Measurements from ENCODE around the gene KIAA1328. TPM values are rescaled to one million over a fixed set of nuclear protein-coding genes. Genes with fewer than 3 reads are reported as not detected.
"Not testable (repeated sequence)": the region's sequence is repeated elsewhere in the genome, so short reads cannot be mapped to it uniquely, and the experiment has no call there.

KIAA1328 gene
- total RNA-seq, 1 donor from 2014 or later = 11.6 TPM

GRCh38 chr18:36903215-36903928, 74.4 kb downstream of the KIAA1328 start:
- H3K9me3 Mint-ChIP-seq = no peaks in the 10 kb centered on the region
- no peak overlapping the region for H3K27ac Mint-ChIP-seq
- no peaks in the 10 kb centered on the region for H3K27me3 Mint-ChIP-seq
- no peaks in the 10 kb centered on the region for H3K36me3 Mint-ChIP-seq
- H3K4me3 Mint-ChIP-seq = no peak overlapping the region
- H3K4me1 Mint-ChIP-seq (ENCODE audit: unreplicated experiment) = no peaks in the 10 kb centered on the region
- TF ChIP-seq CTCF (conservative IDR thresholded peaks at IDR 0.05) = no peak
- DNase-seq (ENCODE audit: extremely low spot score, unreplicated experiment) = no peak

DNA sequence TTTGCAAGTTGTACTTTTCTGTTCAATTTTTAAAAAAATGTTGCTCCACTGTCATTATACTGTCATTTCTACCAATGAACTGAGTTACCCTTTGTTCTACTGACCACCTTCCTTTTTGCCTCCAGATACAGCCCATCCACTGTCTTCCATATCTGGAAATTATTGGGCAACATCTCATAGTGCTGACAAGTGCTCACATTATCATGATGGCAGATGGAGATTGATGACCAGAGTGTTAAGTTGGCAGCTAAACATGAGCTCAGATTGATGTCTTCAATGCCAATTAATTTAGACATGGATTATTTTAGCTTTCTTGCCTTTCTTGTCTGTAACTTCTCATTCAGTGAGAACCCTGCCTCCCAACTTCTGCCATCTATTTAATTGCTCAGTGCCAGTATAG, 76.6 kb downstream of the KIAA1328 start:
- DNase-seq (ENCODE audit: extremely low spot score, unreplicated experiment) = no peak
- Mint-ChIP-seq H3K4me3 (no peak overlapping the region), H3K36me3 (no peaks in the 10 kb centered on the region), H3K27ac (no peak overlapping the region), H3K4me1 (ENCODE audit: unreplicated experiment) (no peaks in the 10 kb centered on the region), H3K27me3 (no peaks in the 10 kb centered on the region), H3K9me3 (no peaks in the 10 kb centered on the region)
- TF ChIP-seq CTCF (conservative IDR thresholded peaks at IDR 0.05) = no peak

GRCh38 chr18:36909282-36909681, 80.4 kb downstream of the KIAA1328 start:
- not testable (repeated sequence) for DNase-seq (ENCODE audit: extremely low spot score, unreplicated experiment); H3K27me3 Mint-ChIP-seq; H3K36me3 Mint-ChIP-seq; H3K9me3 Mint-ChIP-seq; H3K27ac Mint-ChIP-seq; H3K4me1 Mint-ChIP-seq (ENCODE audit: unreplicated experiment); H3K4me3 Mint-ChIP-seq

GRCh38 chr18:36912887-36913286, 84.0 kb downstream of the KIAA1328 start:
- TF ChIP-seq CTCF (conservative IDR thresholded peaks at IDR 0.05) = no peak
- no peaks in the 10 kb centered on the region for H3K27me3 Mint-ChIP-seq
- H3K4me3 Mint-ChIP-seq = no peak overlapping the region
- H3K4me1 Mint-ChIP-seq (ENCODE audit: unreplicated experiment) = no peaks in the 10 kb centered on the region
- DNase-seq (ENCODE audit: extremely low spot score, unreplicated experiment) = no peak
- H3K27ac Mint-ChIP-seq = no peak overlapping the region
- no peaks in the 10 kb centered on the region for H3K9me3 Mint-ChIP-seq
- H3K36me3 Mint-ChIP-seq = peaks cover 3% of the 10 kb centered on the region

DNA sequence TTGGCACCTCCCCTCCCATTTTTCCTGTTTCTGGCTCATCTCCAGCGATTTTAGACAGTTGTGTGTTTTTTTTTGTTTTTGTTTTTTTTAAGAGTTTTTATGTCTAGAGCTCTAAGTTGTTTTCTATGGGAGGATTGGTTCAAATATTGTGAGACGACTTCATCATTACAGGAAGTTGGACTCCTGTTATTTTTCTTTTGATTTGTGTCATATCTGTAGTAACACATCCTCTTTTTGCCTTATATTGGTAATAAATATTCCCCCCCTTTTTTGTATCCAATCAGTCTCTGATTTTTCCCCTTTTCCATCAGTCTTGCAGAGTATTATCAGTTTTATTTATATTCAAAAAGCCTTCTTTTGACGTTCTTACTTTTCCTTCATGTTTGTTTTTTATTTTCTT, 89.0 kb downstream of the KIAA1328 start:
- H3K27me3 Mint-ChIP-seq = no peaks in the 10 kb centered on the region
- H3K36me3 Mint-ChIP-seq = peaks cover 8% of the 10 kb centered on the region
- H3K4me3 Mint-ChIP-seq = no peak overlapping the region
- H3K9me3 Mint-ChIP-seq = peaks cover 11% of the 10 kb centered on the region
- H3K4me1 Mint-ChIP-seq (ENCODE audit: unreplicated experiment) = no peaks in the 10 kb centered on the region
- no peak for DNase-seq (ENCODE audit: extremely low spot score, unreplicated experiment)
- no peak for TF ChIP-seq CTCF (conservative IDR thresholded peaks at IDR 0.05)
- no peak overlapping the region for H3K27ac Mint-ChIP-seq

GRCh38 chr18:36929601-36930000, 100.7 kb downstream of the KIAA1328 start:
- Mint-ChIP-seq H3K27ac (no peak overlapping the region), H3K4me1 (ENCODE audit: unreplicated experiment) (no peaks in the 10 kb centered on the region), H3K9me3 (no peaks in the 10 kb centered on the region), H3K27me3 (no peaks in the 10 kb centered on the region), H3K36me3 (no peaks in the 10 kb centered on the region), H3K4me3 (no peak overlapping the region)
- TF ChIP-seq CTCF (conservative IDR thresholded peaks at IDR 0.05) = no peak
- no peak for DNase-seq (ENCODE audit: extremely low spot score, unreplicated experiment)
